Astrocyte of the cerebellum (primary cell): ENCODE data around the gene ASIC2.

Experiments used
- DNase-seq: peaks from one replicate; pipeline ENCODE4 v3.0.0-alpha.2; 2011; ENCODE audit warnings: low read depth
- H3K4me3 ChIP-seq: 2 replicates; pipeline ENCODE4 v1.5.1; 2011; ENCODE audit warnings: mild to moderate bottlenecking, low read depth, low read length, moderate library complexity
- in situ Hi-C: cut with HindIII; loops from 2 replicates; pipeline ENCODE4 v1.10.0; 2017; ENCODE audit warnings: low sequenced_read_pairs
- TF ChIP-seq, protein P1 (sequence below): IDR thresholded peaks from 2 replicates; pipeline ENCODE4 v1.5.1; 2012; ENCODE audit warnings: low read length, low read depth, moderate library complexity, mild to moderate bottlenecking; ENCODE audit errors: missing control alignments

Gene ASIC2

DNA sequence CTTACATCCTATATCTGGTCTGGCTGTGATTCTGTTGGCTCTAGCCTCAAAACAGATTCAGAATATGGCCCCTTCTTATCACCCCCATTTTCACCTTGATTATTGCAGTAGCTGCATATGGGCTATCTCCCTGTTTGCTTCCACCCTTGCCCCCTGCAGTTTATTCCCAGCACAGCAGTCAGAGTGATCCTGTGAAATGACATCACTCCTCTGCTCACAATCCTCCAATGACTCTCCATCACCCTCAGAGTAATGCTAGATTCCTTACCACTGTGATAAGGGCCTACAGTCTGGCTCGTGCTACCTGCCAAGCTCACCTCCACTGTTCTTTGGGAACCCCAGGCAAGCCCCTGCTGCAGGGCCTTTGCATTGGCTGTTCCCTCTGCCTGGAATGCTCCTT, 92.5 kb downstream of the ASIC2 start:
- no peak overlapping the region for H3K4me3 ChIP-seq
- TF ChIP-seq, protein P1, sequence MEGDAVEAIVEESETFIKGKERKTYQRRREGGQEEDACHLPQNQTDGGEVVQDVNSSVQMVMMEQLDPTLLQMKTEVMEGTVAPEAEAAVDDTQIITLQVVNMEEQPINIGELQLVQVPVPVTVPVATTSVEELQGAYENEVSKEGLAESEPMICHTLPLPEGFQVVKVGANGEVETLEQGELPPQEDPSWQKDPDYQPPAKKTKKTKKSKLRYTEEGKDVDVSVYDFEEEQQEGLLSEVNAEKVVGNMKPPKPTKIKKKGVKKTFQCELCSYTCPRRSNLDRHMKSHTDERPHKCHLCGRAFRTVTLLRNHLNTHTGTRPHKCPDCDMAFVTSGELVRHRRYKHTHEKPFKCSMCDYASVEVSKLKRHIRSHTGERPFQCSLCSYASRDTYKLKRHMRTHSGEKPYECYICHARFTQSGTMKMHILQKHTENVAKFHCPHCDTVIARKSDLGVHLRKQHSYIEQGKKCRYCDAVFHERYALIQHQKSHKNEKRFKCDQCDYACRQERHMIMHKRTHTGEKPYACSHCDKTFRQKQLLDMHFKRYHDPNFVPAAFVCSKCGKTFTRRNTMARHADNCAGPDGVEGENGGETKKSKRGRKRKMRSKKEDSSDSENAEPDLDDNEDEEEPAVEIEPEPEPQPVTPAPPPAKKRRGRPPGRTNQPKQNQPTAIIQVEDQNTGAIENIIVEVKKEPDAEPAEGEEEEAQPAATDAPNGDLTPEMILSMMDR = peak; percentile 10
- DNase-seq = no peak
- in situ Hi-C loops = loop anchor here (5.0 kb wide), 1 partner anchor 48 kb away; no protein-coding TSS in a partner anchor

DNA sequence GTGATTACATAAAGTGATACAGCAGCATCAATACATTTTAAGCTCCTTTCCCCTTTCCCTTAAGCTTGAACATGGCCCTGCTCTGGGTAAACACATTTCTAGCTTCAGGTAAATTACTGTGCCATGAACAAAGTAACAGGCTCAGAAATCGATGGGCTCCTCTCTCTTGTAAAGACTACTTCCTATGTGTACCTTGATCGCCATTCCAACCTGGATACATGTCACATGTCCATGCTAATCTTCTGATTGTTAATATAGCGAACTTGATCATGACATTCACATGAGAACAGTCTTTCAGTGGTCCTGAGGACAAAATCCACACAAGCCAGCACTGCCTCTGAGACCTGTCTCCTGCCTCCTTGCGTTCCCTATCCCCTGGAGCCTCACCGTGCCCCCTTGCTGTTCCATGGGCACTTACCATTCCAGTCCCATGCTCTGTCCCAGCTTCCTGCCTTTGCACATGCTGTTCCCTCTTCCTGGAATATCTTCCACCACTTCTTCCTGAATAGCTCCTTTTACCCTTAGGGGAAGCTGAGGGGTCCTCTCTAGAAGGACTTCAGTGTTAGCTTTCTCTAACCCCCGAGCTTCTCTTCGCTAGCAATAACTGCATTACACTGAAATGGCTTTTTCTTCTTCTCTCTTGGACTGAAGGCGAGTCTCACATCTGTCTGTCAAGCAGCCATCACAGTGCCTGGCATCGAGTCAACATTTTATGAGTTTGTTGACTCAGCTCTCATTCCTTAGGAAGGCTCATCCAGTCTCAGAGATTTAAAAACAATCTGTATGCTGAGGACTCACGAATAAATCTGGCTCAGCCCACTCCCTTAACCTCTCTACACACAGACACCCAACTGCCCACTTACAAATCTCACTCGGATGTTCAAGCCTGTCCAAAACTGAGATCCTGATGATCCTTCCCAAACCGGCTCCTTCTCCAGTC, 93.3 kb downstream of the ASIC2 start:
- no peak for DNase-seq
- H3K4me3 ChIP-seq = no peak overlapping the region
- in situ Hi-C loops = loop anchor here (5.0 kb wide), 1 partner anchor 48 kb away; no protein-coding TSS in a partner anchor
- TF ChIP-seq, protein P1 = no peak

DNA sequence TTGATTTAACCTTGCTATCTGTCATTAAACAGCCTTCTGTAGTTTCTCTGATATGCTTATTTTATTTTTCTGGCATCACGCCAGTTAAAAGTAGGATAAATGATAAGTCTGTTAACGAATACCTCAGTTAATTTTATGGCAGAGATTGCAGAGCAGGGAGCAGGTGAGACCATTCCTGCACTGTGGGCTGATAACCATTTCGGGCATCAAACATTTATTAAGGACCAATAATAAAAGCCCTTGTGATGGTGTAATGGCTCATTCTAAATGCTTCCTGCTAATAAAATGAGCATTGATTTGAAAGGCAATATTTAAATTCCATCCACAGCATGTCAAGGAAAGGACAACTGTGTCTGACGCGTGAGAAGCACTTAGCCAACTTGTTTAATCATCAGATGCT, 94.1 kb downstream of the ASIC2 start:
- in situ Hi-C loops = no loop called here
- DNase-seq = no peak
- H3K4me3 ChIP-seq = no peak overlapping the region
- TF ChIP-seq, protein P1 = no peak

DNA sequence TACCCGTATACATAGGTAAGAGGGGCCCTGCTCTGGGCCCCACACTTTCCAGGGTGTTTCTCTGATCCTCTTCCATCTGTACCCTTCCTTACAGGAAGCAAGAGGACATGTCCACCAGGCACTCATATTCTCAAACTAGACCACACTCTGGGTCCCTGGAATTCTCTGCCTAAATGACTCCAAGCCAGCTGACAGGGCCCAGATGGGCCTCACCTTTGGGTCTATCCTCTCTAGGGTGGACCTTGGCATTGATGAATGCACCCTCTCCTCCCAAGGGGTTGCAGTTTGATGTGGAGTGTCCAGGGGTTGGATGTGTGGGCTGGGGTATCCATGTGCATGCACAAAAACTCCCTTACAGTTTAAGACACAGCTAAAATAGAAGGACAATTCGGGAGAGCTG, 95.8 kb downstream of the ASIC2 start:
- no peak overlapping the region for H3K4me3 ChIP-seq
- TF ChIP-seq, protein P1 = no peak
- no peak for DNase-seq
- in situ Hi-C loops = no loop called here

DNA sequence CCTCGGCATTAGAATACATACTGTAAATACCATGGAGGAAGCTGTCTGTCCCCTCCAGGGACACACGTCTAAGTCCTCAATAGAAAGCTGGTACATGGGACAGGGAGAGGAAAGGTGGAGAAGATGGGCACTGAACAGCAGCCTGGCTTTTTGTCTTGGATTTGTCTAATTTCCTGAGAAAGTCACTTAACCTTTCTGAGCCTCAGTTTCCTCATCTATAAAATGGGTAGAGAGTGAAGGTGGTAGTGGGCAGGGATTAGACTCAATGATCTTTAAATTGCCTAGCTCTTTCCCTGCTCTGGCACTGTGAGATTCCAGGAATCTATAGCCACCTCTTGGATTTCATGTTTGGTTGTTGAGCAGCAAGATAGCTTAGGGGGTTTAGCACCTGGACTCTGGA, 96.2 kb downstream of the ASIC2 start:
- H3K4me3 ChIP-seq = no peak overlapping the region
- DNase-seq = no peak
- in situ Hi-C loops = no loop called here
- TF ChIP-seq, protein P1 = no peak

DNA sequence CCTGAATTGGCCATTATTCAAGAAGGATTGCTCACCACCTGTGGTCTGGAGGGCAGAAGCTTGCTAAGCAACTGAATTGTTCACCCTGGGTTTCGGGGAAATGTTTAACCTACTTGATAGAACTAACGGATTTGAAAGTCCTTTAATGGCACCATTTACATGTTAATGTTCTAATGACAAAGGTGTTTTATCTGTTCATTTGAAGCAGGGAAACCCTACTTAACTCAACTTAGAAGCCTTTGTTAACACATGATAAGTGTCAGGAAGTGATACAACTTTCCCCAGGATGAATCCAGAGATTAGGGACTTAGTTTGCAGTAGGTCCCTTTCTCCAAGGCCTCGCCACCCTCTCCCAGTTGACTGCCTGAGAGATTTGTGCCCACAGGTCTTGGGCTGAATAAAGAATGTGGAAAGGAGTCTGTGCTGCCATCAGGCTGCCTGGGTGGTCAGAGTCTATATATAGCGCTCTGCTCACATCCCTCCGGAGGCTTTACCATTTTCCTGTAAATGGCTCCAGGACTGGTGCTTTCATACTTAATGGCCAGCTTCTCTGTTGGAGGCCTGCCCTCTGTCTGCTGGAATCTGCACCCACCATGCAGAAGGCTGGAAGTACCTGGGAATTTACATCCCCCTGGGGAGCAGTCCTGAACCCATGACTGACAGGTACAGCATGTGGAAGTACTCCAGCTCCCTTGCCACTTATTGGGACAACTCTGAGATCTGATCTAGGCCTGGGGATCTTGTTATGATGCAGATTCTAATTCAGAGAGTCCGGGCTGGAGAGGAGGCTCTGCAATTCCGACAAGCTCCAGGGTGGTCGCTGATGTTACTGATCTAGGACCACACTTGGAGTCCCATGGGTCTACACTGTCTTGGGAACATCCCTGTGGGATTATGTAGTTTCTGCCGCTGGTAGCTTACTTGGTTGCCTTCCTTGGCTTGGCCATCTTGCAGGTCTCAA, 99.9 kb downstream of the ASIC2 start:
- no peak overlapping the region for H3K4me3 ChIP-seq
- DNase-seq = peak; percentile 36
- in situ Hi-C loops = no loop called here
- TF ChIP-seq, protein P1 = no peak
